ENCODE data around the gene RGS8. TPM values are rescaled to one million over a fixed set of nuclear protein-coding genes. Genes with fewer than 3 reads are reported as not detected.

The RGS8 gene
- total and polyA plus RNA-seq, 4 donors: 0.05 TPM; not detected in 3

DNA sequence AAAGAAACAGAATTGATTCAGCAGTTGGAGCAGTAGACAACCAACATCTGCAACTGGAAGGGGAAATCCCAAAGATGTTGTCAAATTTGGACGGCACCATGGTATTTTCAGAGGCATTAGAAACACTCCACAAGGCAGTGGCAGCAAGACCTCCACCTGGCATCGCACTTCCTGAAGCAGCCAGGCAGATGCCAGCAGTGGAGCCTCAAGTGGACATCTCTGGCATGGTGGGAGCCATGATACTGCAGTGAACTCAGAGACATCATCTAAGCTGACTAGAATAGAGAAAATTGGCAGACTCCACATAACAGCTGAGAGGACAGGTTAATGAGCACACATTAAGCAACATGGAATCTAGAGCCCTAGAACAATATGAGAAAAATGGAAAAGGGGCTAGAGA is 33.9 kb upstream of the RGS8 start:
- no peak overlapping the region for H3K9ac ChIP-seq (ENCODE audit: low read depth in 1 of 2, low read length in 2 of 2)
- TF ChIP-seq FOXA2 (IDR thresholded peaks at IDR 0.05) (no peak), JUND (IDR thresholded peaks at IDR 0.05) (no peak), CTCF (IDR thresholded peaks at IDR 0.05; ENCODE audit: low read depth, low read length, missing input control) (no peak), HNF4A (conservative IDR thresholded peaks at IDR 0.05) (no peak), ZBTB33 (IDR thresholded peaks at IDR 0.05) (no peak), GABPA (IDR thresholded peaks at IDR 0.05 in 1 of 2, conservative IDR thresholded peaks at IDR 0.05 in 1 of 2) (no peak), SP1 (IDR thresholded peaks at IDR 0.05) (no peak), RAD21 (IDR thresholded peaks at IDR 0.05) (no peak), FOXA1 (IDR thresholded peaks at IDR 0.05) (no peak), YY1 (IDR thresholded peaks at IDR 0.05) (no peak), EGR1 (IDR thresholded peaks at IDR 0.05; ENCODE audit: low read depth in 2 of 2) (no peak), NR2F2 (IDR thresholded peaks at IDR 0.05) (no peak), RXRA (IDR thresholded peaks at IDR 0.05) (no peak), REST (IDR thresholded peaks at IDR 0.05) (no peak), HNF4G (IDR thresholded peaks at IDR 0.05) (no peak), TAF1 (conservative IDR thresholded peaks at IDR 0.05) (no peak)
- TF ChIP-seq, protein P1, sequence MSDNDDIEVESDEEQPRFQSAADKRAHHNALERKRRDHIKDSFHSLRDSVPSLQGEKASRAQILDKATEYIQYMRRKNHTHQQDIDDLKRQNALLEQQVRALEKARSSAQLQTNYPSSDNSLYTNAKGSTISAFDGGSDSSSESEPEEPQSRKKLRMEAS (IDR thresholded peaks at IDR 0.05): no peak
- TF ChIP-seq, protein P2, sequence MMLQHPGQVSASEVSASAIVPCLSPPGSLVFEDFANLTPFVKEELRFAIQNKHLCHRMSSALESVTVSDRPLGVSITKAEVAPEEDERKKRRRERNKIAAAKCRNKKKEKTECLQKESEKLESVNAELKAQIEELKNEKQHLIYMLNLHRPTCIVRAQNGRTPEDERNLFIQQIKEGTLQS (IDR thresholded peaks at IDR 0.05): no peak
- no peaks in the 10 kb centered on the region for H3K27me3 ChIP-seq (ENCODE audit: control insufficient read depth in 4 of 4, insufficient read depth in 4 of 4, low read length in 3 of 4)
- no peaks in the 10 kb centered on the region for H3K4me1 ChIP-seq (ENCODE audit: control insufficient read depth in 4 of 4, insufficient read depth in 4 of 4, low read length in 3 of 4)
- WGBS: 89% methylated on average over 2 of the region's 2 CpGs
- H3K27ac ChIP-seq (ENCODE audit: low read depth in 1 of 2, low read length in 2 of 2): no peak overlapping the region
- DNase-seq (ENCODE audit: low spot score): no peak
- H3K4me3 ChIP-seq (ENCODE audit: low read depth in 1 of 3, low read length in 3 of 3): no peak overlapping the region
- no peaks in the 10 kb centered on the region for H3K9me3 ChIP-seq (ENCODE audit: control insufficient read depth in 4 of 4, low read length in 3 of 4)
- H3K36me3 ChIP-seq (ENCODE audit: control insufficient read depth in 4 of 4, insufficient read depth in 3 of 4, low read depth in 1 of 4, low read length in 3 of 4): no peaks in the 10 kb centered on the region
